CD14-positive monocyte (primary cell): ENCODE results near the gene TEKT2. TPM values are rescaled to one million over a fixed set of nuclear protein-coding genes. Genes with fewer than 3 reads are reported as not detected.

Experiments used
- DNase-seq, 3 donors: peaks; one replicate each; pipeline ENCODE4 v3.0.0-alpha.2; 2011 to 2022
- H2AFZ ChIP-seq: 2 replicates; pipeline ENCODE4 v1.6.0; 2012; ENCODE audit warnings: mild to moderate bottlenecking, low read depth, low read length, inconsistent platforms; ENCODE audit not compliant: insufficient read depth, poor library complexity, severe bottlenecking
- H3K27ac ChIP-seq, 2 donors: 1 replicate in 1 of 2; 2 replicates in 1 of 2; pipeline ENCODE4 v1.5.1; 2012 to 2013; ENCODE audit warnings: low read length in 2 of 2, control low read depth in 1 of 2, inconsistent platforms in 1 of 2, low read depth in 1 of 2, mild to moderate bottlenecking in 1 of 2
- H3K27me3 ChIP-seq, 2 donors: one replicate each; pipeline versions ENCODE4 v1.6.0 to v1.6.1; 2011 to 2013; ENCODE audit warnings: low read length in 2 of 2; ENCODE audit not compliant: control insufficient read depth in 2 of 2, insufficient read depth in 2 of 2
- H3K36me3 ChIP-seq, 2 donors: replicated peaks in 1 of 2; 1 replicate in 1 of 2; 2 replicates in 1 of 2; pipeline versions ENCODE4 v1.5.1 to v1.6.1; 2012 to 2013; ENCODE audit warnings: low read length in 2 of 2, control low read depth in 1 of 2, inconsistent platforms in 1 of 2, mild to moderate bottlenecking in 1 of 2; ENCODE audit not compliant: insufficient read depth in 2 of 2, control insufficient read depth in 1 of 2
- H3K4me1 ChIP-seq, 2 donors: 1 replicate in 1 of 2; 2 replicates in 1 of 2; pipeline versions ENCODE4 v1.5.1 to v1.6.1; 2012 to 2013; ENCODE audit warnings: low read length in 2 of 2, control low read depth in 1 of 2, inconsistent platforms in 1 of 2, mild to moderate bottlenecking in 1 of 2, moderate library complexity in 1 of 2; ENCODE audit not compliant: insufficient read depth in 2 of 2, control insufficient read depth in 1 of 2
- H3K4me2 ChIP-seq: replicated peaks from 2 replicates; pipeline ENCODE3; 2012; ENCODE audit warnings: low read length, moderate library complexity, mild to moderate bottlenecking; ENCODE audit not compliant: poor library complexity, severe bottlenecking; ENCODE audit errors: extremely low read depth
- H3K4me3 ChIP-seq, 3 experiments: fragments of 200-600 bp in 1 of 3; sonication (generic) in 1 of 3; replicated peaks in 1 of 3; 1 replicate in 2 of 3; 2 replicates in 1 of 3; pipeline ENCODE4 v1.5.1; 2011 to 2013; ENCODE audit warnings: low read length in 3 of 3, mild to moderate bottlenecking in 3 of 3, control low read depth in 2 of 3, low read depth in 2 of 3, inconsistent platforms in 1 of 3, moderate library complexity in 1 of 3
- H3K79me2 ChIP-seq: 2 replicates; pipeline ENCODE4 v1.6.0; 2012; ENCODE audit warnings: mild to moderate bottlenecking, control low read depth, inconsistent platforms, low read length, moderate library complexity; ENCODE audit not compliant: insufficient read depth
- H3K9ac ChIP-seq: 2 replicates; pipeline ENCODE4 v1.6.0; 2017; ENCODE audit warnings: low read length, mild to moderate bottlenecking; ENCODE audit not compliant: insufficient read depth, poor library complexity, severe bottlenecking
- H3K9me3 ChIP-seq, 2 donors: replicated peaks in 1 of 2; 1 replicate in 1 of 2; 2 replicates in 1 of 2; pipeline versions ENCODE4 v1.5.1 to v1.6.1; 2012 to 2013; ENCODE audit warnings: low read length in 2 of 2, control low read depth in 1 of 2; ENCODE audit not compliant: control insufficient read depth in 1 of 2, insufficient read depth in 1 of 2
- H4K20me1 ChIP-seq: 2 replicates; pipeline ENCODE4 v1.6.0; 2012; ENCODE audit warnings: mild to moderate bottlenecking, low read length, control low read depth, moderate library complexity; ENCODE audit not compliant: insufficient read depth
- H3K27ac Mint-ChIP-seq, 7 donors: one replicate each; pipeline ENCODE4 v1.8.0; 2020; ENCODE audit warnings: mild to moderate bottlenecking in 7 of 7, mixed read lengths in 7 of 7, moderate library complexity in 6 of 7, inconsistent platforms in 2 of 7
- H3K27me3 Mint-ChIP-seq, 3 donors: one replicate each; pipeline ENCODE4 v1.8.0; 2021 to 2022; ENCODE audit warnings: low read depth in 3 of 3, mild to moderate bottlenecking in 3 of 3, mixed read lengths in 3 of 3, moderate library complexity in 3 of 3, inconsistent platforms in 1 of 3
- H3K36me3 Mint-ChIP-seq, 2 donors: one replicate each; pipeline ENCODE4 v1.8.0; 2020; ENCODE audit warnings: mixed read lengths in 2 of 2, inconsistent platforms in 1 of 2, mild to moderate bottlenecking in 1 of 2
- H3K4me1 Mint-ChIP-seq: one replicate; pipeline ENCODE4 v1.8.0; 2020; ENCODE audit warnings: mild to moderate bottlenecking, mixed read lengths
- H3K4me3 Mint-ChIP-seq, 2 donors: one replicate each; pipeline ENCODE4 v1.8.0; 2020; ENCODE audit warnings: mild to moderate bottlenecking in 2 of 2, mixed read lengths in 2 of 2, moderate library complexity in 1 of 2
- H3K9me3 Mint-ChIP-seq, 7 donors: one replicate each; pipeline ENCODE4 v1.8.0; 2020 to 2022; ENCODE audit warnings: mixed read lengths in 7 of 7, mild to moderate bottlenecking in 6 of 7, moderate library complexity in 6 of 7, inconsistent platforms in 2 of 7
- WGBS: methylation state at CpG from one replicate; pipeline ENCODE4 v1.1.5; 2013; ENCODE audit warnings: missing lambda C conversion rate; ENCODE audit not compliant: insufficient coverage; 5-methylcytosine and 5-hydroxymethylcytosine counted together
- intact Hi-C, 2 donors: fragments of 100-400 bp; cut with micrococcal nuclease; formaldehyde crosslinking; loops; one replicate each; pipeline versions ENCODE4 v1.15.0 to v1.15.1; 2023
- polyA plus RNA-seq, 3 donors: library from polyadenylated mRNA; depleted of rRNA in 1 of 3; unstranded in 2 of 3; stranded (reverse) in 1 of 3; fragments of 300-500 nt in 2 of 3; fragments of >200 nt in 1 of 3; fragmentation: Illumina TruSeq in 2 of 3; gene quantifications; 1 replicate in 2 of 3; 2 replicates in 1 of 3; pipeline ENCODE4 v1.2.3, GENCODE V29; 2012 to 2021
- TF ChIP-seq, protein P1 (sequence below): fragments of 200-600 bp; IDR thresholded peaks from one replicate; pipeline ENCODE4 v1.8.0; 2022; ENCODE audit warnings: antibody characterized with exemption, mild to moderate bottlenecking

Gene TEKT2
- polyA plus RNA-seq, 3 donors: 0.23 TPM; not detected in 2

DNA sequence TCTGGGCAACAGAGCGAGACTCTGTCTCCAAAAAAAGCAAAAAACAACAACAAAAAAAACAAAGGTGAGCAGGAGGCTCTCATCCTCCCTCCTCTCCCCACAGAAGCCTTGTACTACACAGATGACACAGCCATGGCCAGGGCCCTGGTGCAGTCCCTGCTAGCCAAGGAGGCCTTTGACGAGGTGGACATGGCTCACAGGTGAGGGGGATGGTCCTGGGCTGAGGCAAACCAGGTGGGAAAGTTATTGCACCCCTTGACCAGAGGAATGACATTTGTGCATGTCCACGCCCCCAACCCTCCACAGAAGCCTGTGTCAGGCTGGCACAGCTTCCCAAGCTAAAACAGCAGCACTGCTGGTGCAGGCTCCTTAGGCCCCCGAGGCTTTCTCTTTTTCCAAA, 7.2 kb downstream of the TEKT2 start:
- Histone ChIP-seq H3K4me3 (no peak overlapping the region), H3K9me3 (no peaks in the 10 kb centered on the region), H4K20me1 (peaks cover 21% of the 10 kb centered on the region), H3K9ac (no peak overlapping the region), H3K36me3 (peaks cover 40 to 46% of the 10 kb centered on the region in 2 donors), H2AFZ (no peak overlapping the region), H3K27me3 (no peaks in the 10 kb centered on the region), H3K79me2 (peaks cover 45% of the 10 kb centered on the region), H3K4me1 (peaks cover 50 to 52% of the 10 kb centered on the region in 2 donors), H3K27ac (no peak overlapping the region), H3K4me2 (no peak overlapping the region)
- H3K4me3 Mint-ChIP-seq: no peak overlapping the region
- peaks cover 35 to 44% of the 10 kb centered on the region in 2 donors for H3K36me3 Mint-ChIP-seq
- WGBS: 100% methylated on average over 3 of the region's 4 CpGs
- TF ChIP-seq, protein P1, sequence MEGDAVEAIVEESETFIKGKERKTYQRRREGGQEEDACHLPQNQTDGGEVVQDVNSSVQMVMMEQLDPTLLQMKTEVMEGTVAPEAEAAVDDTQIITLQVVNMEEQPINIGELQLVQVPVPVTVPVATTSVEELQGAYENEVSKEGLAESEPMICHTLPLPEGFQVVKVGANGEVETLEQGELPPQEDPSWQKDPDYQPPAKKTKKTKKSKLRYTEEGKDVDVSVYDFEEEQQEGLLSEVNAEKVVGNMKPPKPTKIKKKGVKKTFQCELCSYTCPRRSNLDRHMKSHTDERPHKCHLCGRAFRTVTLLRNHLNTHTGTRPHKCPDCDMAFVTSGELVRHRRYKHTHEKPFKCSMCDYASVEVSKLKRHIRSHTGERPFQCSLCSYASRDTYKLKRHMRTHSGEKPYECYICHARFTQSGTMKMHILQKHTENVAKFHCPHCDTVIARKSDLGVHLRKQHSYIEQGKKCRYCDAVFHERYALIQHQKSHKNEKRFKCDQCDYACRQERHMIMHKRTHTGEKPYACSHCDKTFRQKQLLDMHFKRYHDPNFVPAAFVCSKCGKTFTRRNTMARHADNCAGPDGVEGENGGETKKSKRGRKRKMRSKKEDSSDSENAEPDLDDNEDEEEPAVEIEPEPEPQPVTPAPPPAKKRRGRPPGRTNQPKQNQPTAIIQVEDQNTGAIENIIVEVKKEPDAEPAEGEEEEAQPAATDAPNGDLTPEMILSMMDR: no peak
- intact Hi-C loops: no loop called here
- no peak for DNase-seq
- H3K27me3 Mint-ChIP-seq: peaks cover 0 to 2% (median 0%) of the 10 kb centered on the region in 3 donors
- H3K4me1 Mint-ChIP-seq: peaks cover 42% of the 10 kb centered on the region
- H3K9me3 Mint-ChIP-seq: peaks cover 0 to 2% (median 0%) of the 10 kb centered on the region in 7 donors
- H3K27ac Mint-ChIP-seq: no peak overlapping the region

DNA sequence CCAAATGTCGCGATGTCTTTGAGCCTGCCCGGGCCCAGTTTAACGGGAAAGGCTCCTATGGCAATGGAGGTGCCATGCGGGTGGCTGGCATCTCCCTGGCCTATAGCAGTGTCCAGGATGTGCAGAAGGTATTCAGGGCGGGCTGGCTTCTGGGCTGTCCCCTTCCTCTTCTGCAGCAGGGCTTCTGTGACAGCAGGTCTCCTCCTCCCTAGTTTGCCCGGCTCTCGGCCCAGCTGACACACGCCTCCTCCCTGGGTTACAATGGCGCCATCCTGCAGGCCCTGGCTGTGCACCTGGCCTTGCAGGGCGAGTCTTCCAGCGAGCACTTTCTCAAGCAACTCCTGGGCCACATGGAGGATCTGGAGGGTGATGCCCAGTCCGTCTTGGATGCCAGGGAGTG, 7.8 kb downstream of the TEKT2 start:
- peak overlapping the region in 1 of 2 donors; percentile 12 for H3K4me3 Mint-ChIP-seq
- H4K20me1 ChIP-seq: peaks cover 21% of the 10 kb centered on the region
- peak overlapping the region in 2 of 7 donors; percentile 55 to 59 for H3K27ac Mint-ChIP-seq
- 99% methylated on average over 7 of the region's 13 CpGs for WGBS
- H3K9ac ChIP-seq: no peak overlapping the region
- peaks cover 48% of the 10 kb centered on the region for H3K4me1 Mint-ChIP-seq
- H3K27ac ChIP-seq: no peak overlapping the region
- H3K9me3 ChIP-seq: no peaks in the 10 kb centered on the region
- H3K4me2 ChIP-seq: no peak overlapping the region
- H3K4me1 ChIP-seq: peaks cover 54 to 58% of the 10 kb centered on the region in 2 donors
- TF ChIP-seq, protein P1: no peak
- peaks cover 40 to 52% of the 10 kb centered on the region in 2 donors for H3K36me3 ChIP-seq
- no peaks in the 10 kb centered on the region for H3K27me3 ChIP-seq
- DNase-seq: no peak
- peaks cover 0 to 2% (median 0%) of the 10 kb centered on the region in 3 donors for H3K27me3 Mint-ChIP-seq
- H3K4me3 ChIP-seq: no peak overlapping the region
- H3K36me3 Mint-ChIP-seq: peaks cover 40 to 49% of the 10 kb centered on the region in 2 donors
- no peak overlapping the region for H2AFZ ChIP-seq
- intact Hi-C loops: no loop called here
- peaks cover 0 to 2% (median 0%) of the 10 kb centered on the region in 7 donors for H3K9me3 Mint-ChIP-seq
- peaks cover 45% of the 10 kb centered on the region for H3K79me2 ChIP-seq
